IPS-20b (cell line): ENCODE data around the gene RAB3GAP1.
A peak's percentile ranks its signal among the peaks of the same experiment; 100 is the strongest.
"Not testable (repeated sequence)": the region's sequence is repeated elsewhere in the genome, so short reads cannot be mapped to it uniquely, and the experiment has no call there.

Source experiments
- H3K27ac ChIP-seq: one replicate; pipeline ENCODE4 v1.5.1; 2013; ENCODE audit warnings: low read length
- H3K27me3 ChIP-seq: 2 replicates; pipeline ENCODE4 v1.6.1; 2013; ENCODE audit warnings: mild to moderate bottlenecking, low read length, inconsistent platforms; ENCODE audit not compliant: insufficient read depth
- H3K36me3 ChIP-seq: 2 replicates; pipeline ENCODE4 v1.6.1; 2013; ENCODE audit warnings: low read depth, mild to moderate bottlenecking, inconsistent platforms, low read length, moderate library complexity; ENCODE audit not compliant: insufficient read depth
- H3K4me1 ChIP-seq: 2 replicates; pipeline ENCODE4 v1.6.1; 2013; ENCODE audit warnings: mild to moderate bottlenecking, control low read depth, inconsistent platforms, low read length, moderate library complexity; ENCODE audit not compliant: insufficient read depth
- H3K4me3 ChIP-seq: 2 replicates; pipeline ENCODE4 v1.5.1; 2013; ENCODE audit warnings: mild to moderate bottlenecking, low read length, inconsistent platforms
- H3K9ac ChIP-seq: 2 replicates; pipeline ENCODE4 v1.6.1; 2013; ENCODE audit warnings: low read depth, mild to moderate bottlenecking, inconsistent platforms, low read length, moderate library complexity
- H3K9me3 ChIP-seq: 2 replicates; pipeline ENCODE4 v1.6.1; 2013; ENCODE audit warnings: mild to moderate bottlenecking, low read depth, low read length, inconsistent platforms; ENCODE audit not compliant: insufficient read depth

Gene RAB3GAP1

GRCh38 chr2:135029481-135030134, 22.5 kb upstream of the RAB3GAP1 start:
- H3K4me3 ChIP-seq, result no peak overlapping the region
- H3K9ac ChIP-seq, result no peak overlapping the region
- no peaks in the 10 kb centered on the region for H3K27me3 ChIP-seq
- H3K4me1 ChIP-seq, result no peaks in the 10 kb centered on the region
- no peaks in the 10 kb centered on the region for H3K9me3 ChIP-seq
- no peaks in the 10 kb centered on the region for H3K36me3 ChIP-seq
- no peak overlapping the region for H3K27ac ChIP-seq

- Histone ChIP-seq H3K9me3 (no peaks in the 10 kb centered on the region), H3K27me3 (no peaks in the 10 kb centered on the region), H3K4me1 (no peaks in the 10 kb centered on the region), H3K27ac (no peak overlapping the region), H3K36me3 (no peaks in the 10 kb centered on the region), H3K4me3 (no peak overlapping the region), H3K9ac (no peak overlapping the region)
These were observed 21.3 kb upstream of the RAB3GAP1 start for GRCh38 chr2:135030826-135031225.

GRCh38 chr2:135033216-135033615, 18.9 kb upstream of the RAB3GAP1 start:
- H3K27me3 ChIP-seq, H3K9ac ChIP-seq, H3K9me3 ChIP-seq, H3K4me1 ChIP-seq, H3K36me3 ChIP-seq, H3K27ac ChIP-seq, H3K4me3 ChIP-seq: not testable (repeated sequence)

GRCh38 chr2:135037831-135038230, 14.3 kb upstream of the RAB3GAP1 start:
- no peak overlapping the region for H3K9ac ChIP-seq
- no peaks in the 10 kb centered on the region for H3K36me3 ChIP-seq
- no peaks in the 10 kb centered on the region for H3K4me1 ChIP-seq
- H3K4me3 ChIP-seq, result no peak overlapping the region
- no peaks in the 10 kb centered on the region for H3K9me3 ChIP-seq
- no peaks in the 10 kb centered on the region for H3K27me3 ChIP-seq
- H3K27ac ChIP-seq, result no peak overlapping the region

GRCh38 chr2:135043345-135043744, 8.7 kb upstream of the RAB3GAP1 start:
- Histone ChIP-seq H3K4me1 (no peaks in the 10 kb centered on the region), H3K4me3 (no peak overlapping the region), H3K27me3 (no peaks in the 10 kb centered on the region), H3K9ac (no peak overlapping the region), H3K9me3 (no peaks in the 10 kb centered on the region), H3K36me3 (no peaks in the 10 kb centered on the region), H3K27ac (no peak overlapping the region)

- Histone ChIP-seq H3K27me3 (no peaks in the 10 kb centered on the region), H3K27ac (no peak within 1 kb of the TSS), H3K4me3 (no peak within 1 kb of the TSS), H3K4me1 (no peaks in the 10 kb centered on the region), H3K36me3 (no peaks in the 10 kb centered on the region), H3K9me3 (no peaks in the 10 kb centered on the region), H3K9ac (no peak within 1 kb of the TSS)
These were observed 4.8 kb upstream of the RAB3GAP1 start, which contains the start of gene MAP3K19 for GRCh38 chr2:135047300-135047699. Gene MAP3K19, minus strand, starts transcription at chr2:135047447. Its CDS starts 22,800 bp downstream, at chr2:135024647.

GRCh38 chr2:135048122-135048521, 4.0 kb upstream of the RAB3GAP1 start:
- peaks cover under 1% of the 10 kb centered on the region; the same call in 1 of the 2 replicates for H3K4me1 ChIP-seq
- no peaks in the 10 kb centered on the region for H3K9me3 ChIP-seq
- no peaks in the 10 kb centered on the region for H3K27me3 ChIP-seq
- H3K27ac ChIP-seq, result no peak overlapping the region
- no peak overlapping the region for H3K9ac ChIP-seq
- H3K4me3 ChIP-seq, result no peak overlapping the region
- H3K36me3 ChIP-seq, result no peaks in the 10 kb centered on the region

- no peak overlapping the region for H3K4me3 ChIP-seq
- peaks cover 3% of the 10 kb centered on the region; the same call in 1 of the 2 replicates for H3K4me1 ChIP-seq
- no peaks in the 10 kb centered on the region for H3K9me3 ChIP-seq
- no peak overlapping the region for H3K27ac ChIP-seq
- H3K9ac ChIP-seq, result no peak overlapping the region
- H3K36me3 ChIP-seq, result no peaks in the 10 kb centered on the region
- H3K27me3 ChIP-seq, result no peaks in the 10 kb centered on the region
These were observed 2.0 kb upstream of the RAB3GAP1 start for GRCh38 chr2:135050132-135050531.

GRCh38 chr2:135050684-135051083, 1.4 kb upstream of the RAB3GAP1 start:
- peaks cover 3% of the 10 kb centered on the region; the same call in 1 of the 2 replicates for H3K4me1 ChIP-seq
- no peak overlapping the region for H3K4me3 ChIP-seq
- H3K9me3 ChIP-seq, result no peaks in the 10 kb centered on the region
- no peak overlapping the region for H3K27ac ChIP-seq
- no peaks in the 10 kb centered on the region for H3K36me3 ChIP-seq
- H3K9ac ChIP-seq, result no peak overlapping the region
- no peaks in the 10 kb centered on the region for H3K27me3 ChIP-seq

GRCh38 chr2:135052997-135053474, 944 bp downstream of the RAB3GAP1 start:
- H3K27me3 ChIP-seq, result no peaks in the 10 kb centered on the region
- H3K36me3 ChIP-seq, result no peaks in the 10 kb centered on the region
- peaks cover 3% of the 10 kb centered on the region; the same call in 1 of the 2 replicates for H3K4me1 ChIP-seq
- H3K27ac ChIP-seq, result no peak overlapping the region
- H3K9me3 ChIP-seq, result no peaks in the 10 kb centered on the region
- peak overlapping the region; percentile 98 for H3K4me3 ChIP-seq
- peak overlapping the region; percentile 96; the same call in 1 of the 2 replicates for H3K9ac ChIP-seq

- H3K9me3 ChIP-seq, result no peaks in the 10 kb centered on the region
- peaks cover 3% of the 10 kb centered on the region; the same call in 1 of the 2 replicates for H3K4me1 ChIP-seq
- no peak overlapping the region for H3K27ac ChIP-seq
- H3K9ac ChIP-seq, result no peak overlapping the region
- no peak overlapping the region for H3K4me3 ChIP-seq
- H3K27me3 ChIP-seq, result no peaks in the 10 kb centered on the region
- peaks cover 5% of the 10 kb centered on the region; the same call in 1 of the 2 replicates for H3K36me3 ChIP-seq
These were observed 3.2 kb downstream of the RAB3GAP1 start for GRCh38 chr2:135055182-135055786.

GRCh38 chr2:135056790-135057189, 4.7 kb downstream of the RAB3GAP1 start:
- no peaks in the 10 kb centered on the region for H3K27me3 ChIP-seq
- no peak overlapping the region for H3K4me3 ChIP-seq
- H3K36me3 ChIP-seq, result peaks cover 20% of the 10 kb centered on the region
- H3K27ac ChIP-seq, result no peak overlapping the region
- no peaks in the 10 kb centered on the region for H3K9me3 ChIP-seq
- peaks cover 3% of the 10 kb centered on the region; the same call in 1 of the 2 replicates for H3K4me1 ChIP-seq
- H3K9ac ChIP-seq, result no peak overlapping the region
